CD14-positive monocyte (primary cell): ENCODE data around the gene ZNHIT3. TPM values are rescaled to one million over a fixed set of nuclear protein-coding genes. Genes with fewer than 3 reads are reported as not detected.
A peak's percentile ranks its signal among the peaks of the same experiment; 100 is the strongest.

ENCODE experiments used
- DNase-seq, 3 donors: peaks; one replicate each; pipeline ENCODE4 v3.0.0-alpha.2; 2011 to 2022
- H2AFZ ChIP-seq: 2 replicates; pipeline ENCODE4 v1.6.0; 2012; ENCODE audit warnings: mild to moderate bottlenecking, low read depth, low read length, inconsistent platforms; ENCODE audit not compliant: insufficient read depth, poor library complexity, severe bottlenecking
- H3K27ac ChIP-seq, 2 donors: 1 replicate in 1 of 2; 2 replicates in 1 of 2; pipeline ENCODE4 v1.5.1; 2012 to 2013; ENCODE audit warnings: low read length in 2 of 2, control low read depth in 1 of 2, inconsistent platforms in 1 of 2, low read depth in 1 of 2, mild to moderate bottlenecking in 1 of 2
- H3K27me3 ChIP-seq, 2 donors: one replicate each; pipeline versions ENCODE4 v1.6.0 to v1.6.1; 2011 to 2013; ENCODE audit warnings: low read length in 2 of 2; ENCODE audit not compliant: control insufficient read depth in 2 of 2, insufficient read depth in 2 of 2
- H3K36me3 ChIP-seq, 2 donors: replicated peaks in 1 of 2; 1 replicate in 1 of 2; 2 replicates in 1 of 2; pipeline versions ENCODE4 v1.5.1 to v1.6.1; 2012 to 2013; ENCODE audit warnings: low read length in 2 of 2, control low read depth in 1 of 2, inconsistent platforms in 1 of 2, mild to moderate bottlenecking in 1 of 2; ENCODE audit not compliant: insufficient read depth in 2 of 2, control insufficient read depth in 1 of 2
- H3K4me1 ChIP-seq, 2 donors: 1 replicate in 1 of 2; 2 replicates in 1 of 2; pipeline versions ENCODE4 v1.5.1 to v1.6.1; 2012 to 2013; ENCODE audit warnings: low read length in 2 of 2, control low read depth in 1 of 2, inconsistent platforms in 1 of 2, mild to moderate bottlenecking in 1 of 2, moderate library complexity in 1 of 2; ENCODE audit not compliant: insufficient read depth in 2 of 2, control insufficient read depth in 1 of 2
- H3K4me2 ChIP-seq: replicated peaks from 2 replicates; pipeline ENCODE3; 2012; ENCODE audit warnings: low read length, moderate library complexity, mild to moderate bottlenecking; ENCODE audit not compliant: poor library complexity, severe bottlenecking; ENCODE audit errors: extremely low read depth
- H3K4me3 ChIP-seq, 3 experiments: fragments of 200-600 bp in 1 of 3; sonication (generic) in 1 of 3; replicated peaks in 1 of 3; 1 replicate in 2 of 3; 2 replicates in 1 of 3; pipeline ENCODE4 v1.5.1; 2011 to 2013; ENCODE audit warnings: low read length in 3 of 3, mild to moderate bottlenecking in 3 of 3, control low read depth in 2 of 3, low read depth in 2 of 3, inconsistent platforms in 1 of 3, moderate library complexity in 1 of 3
- H3K79me2 ChIP-seq: 2 replicates; pipeline ENCODE4 v1.6.0; 2012; ENCODE audit warnings: mild to moderate bottlenecking, control low read depth, inconsistent platforms, low read length, moderate library complexity; ENCODE audit not compliant: insufficient read depth
- H3K9ac ChIP-seq: 2 replicates; pipeline ENCODE4 v1.6.0; 2017; ENCODE audit warnings: low read length, mild to moderate bottlenecking; ENCODE audit not compliant: insufficient read depth, poor library complexity, severe bottlenecking
- H3K9me3 ChIP-seq, 2 donors: replicated peaks in 1 of 2; 1 replicate in 1 of 2; 2 replicates in 1 of 2; pipeline versions ENCODE4 v1.5.1 to v1.6.1; 2012 to 2013; ENCODE audit warnings: low read length in 2 of 2, control low read depth in 1 of 2; ENCODE audit not compliant: control insufficient read depth in 1 of 2, insufficient read depth in 1 of 2
- H4K20me1 ChIP-seq: 2 replicates; pipeline ENCODE4 v1.6.0; 2012; ENCODE audit warnings: mild to moderate bottlenecking, low read length, control low read depth, moderate library complexity; ENCODE audit not compliant: insufficient read depth
- H3K27ac Mint-ChIP-seq, 7 donors: one replicate each; pipeline ENCODE4 v1.8.0; 2020; ENCODE audit warnings: mild to moderate bottlenecking in 7 of 7, mixed read lengths in 7 of 7, moderate library complexity in 6 of 7, inconsistent platforms in 2 of 7
- H3K27me3 Mint-ChIP-seq, 3 donors: one replicate each; pipeline ENCODE4 v1.8.0; 2021 to 2022; ENCODE audit warnings: low read depth in 3 of 3, mild to moderate bottlenecking in 3 of 3, mixed read lengths in 3 of 3, moderate library complexity in 3 of 3, inconsistent platforms in 1 of 3
- H3K36me3 Mint-ChIP-seq, 2 donors: one replicate each; pipeline ENCODE4 v1.8.0; 2020; ENCODE audit warnings: mixed read lengths in 2 of 2, inconsistent platforms in 1 of 2, mild to moderate bottlenecking in 1 of 2
- H3K4me1 Mint-ChIP-seq: one replicate; pipeline ENCODE4 v1.8.0; 2020; ENCODE audit warnings: mild to moderate bottlenecking, mixed read lengths
- H3K4me3 Mint-ChIP-seq, 2 donors: one replicate each; pipeline ENCODE4 v1.8.0; 2020; ENCODE audit warnings: mild to moderate bottlenecking in 2 of 2, mixed read lengths in 2 of 2, moderate library complexity in 1 of 2
- H3K9me3 Mint-ChIP-seq, 7 donors: one replicate each; pipeline ENCODE4 v1.8.0; 2020 to 2022; ENCODE audit warnings: mixed read lengths in 7 of 7, mild to moderate bottlenecking in 6 of 7, moderate library complexity in 6 of 7, inconsistent platforms in 2 of 7
- CTCF ChIP-seq: fragments of 200-600 bp; IDR thresholded peaks from one replicate; pipeline ENCODE4 v1.8.0; 2022; ENCODE audit warnings: antibody characterized with exemption, mild to moderate bottlenecking
- WGBS: methylation state at CpG from one replicate; pipeline ENCODE4 v1.1.5; 2013; ENCODE audit warnings: missing lambda C conversion rate; ENCODE audit not compliant: insufficient coverage; 5-methylcytosine and 5-hydroxymethylcytosine counted together
- intact Hi-C, 2 donors: fragments of 100-400 bp; cut with micrococcal nuclease; formaldehyde crosslinking; loops; one replicate each; pipeline versions ENCODE4 v1.15.0 to v1.15.1; 2023
- polyA plus RNA-seq, 3 donors: library from polyadenylated mRNA; depleted of rRNA in 1 of 3; unstranded in 2 of 3; stranded (reverse) in 1 of 3; fragments of 300-500 nt in 2 of 3; fragments of >200 nt in 1 of 3; fragmentation: Illumina TruSeq in 2 of 3; gene quantifications; 1 replicate in 2 of 3; 2 replicates in 1 of 3; pipeline ENCODE4 v1.2.3, GENCODE V29; 2012 to 2021

The ZNHIT3 gene
- polyA plus RNA-seq, 3 donors, result 27.6 to 70.4 (median 63.5) TPM

- no peaks in the 10 kb centered on the region for H3K9me3 ChIP-seq
- peaks cover 16% of the 10 kb centered on the region for H3K79me2 ChIP-seq
- H3K9ac ChIP-seq, result no peak overlapping the region
- peaks cover 25% of the 10 kb centered on the region for H3K4me1 Mint-ChIP-seq
- no peak overlapping the region for H3K4me3 ChIP-seq
- H3K9me3 Mint-ChIP-seq, result no peaks in the 10 kb centered on the region
- no peak overlapping the region for H3K27ac ChIP-seq
- H3K27me3 Mint-ChIP-seq, result peaks cover 0 to 2% (median 0%) of the 10 kb centered on the region in 3 donors
- DNase-seq, result no peak
- H3K36me3 ChIP-seq, result peaks cover 18 to 38% of the 10 kb centered on the region in 2 donors
- H2AFZ ChIP-seq, result no peak overlapping the region
- no peaks in the 10 kb centered on the region for H4K20me1 ChIP-seq
- TF ChIP-seq CTCF, result no peak
- WGBS, result no CpG with 5 or more reads among the region's 2 CpGs
- H3K27me3 ChIP-seq, result no peaks in the 10 kb centered on the region
- intact Hi-C loops, result loop anchor here (5.0 kb wide), 2 partner anchors 40 to 45 kb away; partner anchors contain the start of gene ZNHIT3 (in 1 of the 2)
- peak overlapping the region in 1 of 7 donors; percentile 6 for H3K27ac Mint-ChIP-seq
- no peak overlapping the region for H3K4me3 Mint-ChIP-seq
- H3K4me2 ChIP-seq, result no peak overlapping the region
- H3K36me3 Mint-ChIP-seq, result peaks cover 27 to 33% of the 10 kb centered on the region in 2 donors
- peaks cover 15 to 27% of the 10 kb centered on the region in 2 donors for H3K4me1 ChIP-seq
Measured at GRCh38 chr17:36532435-36532975, 46.0 kb downstream of the ZNHIT3 start.

GRCh38 chr17:36533935-36534839 lies 47.7 kb downstream of the ZNHIT3 start:
- H3K4me2 ChIP-seq, result peak overlapping the region; percentile 97
- H4K20me1 ChIP-seq, result no peaks in the 10 kb centered on the region
- WGBS, result 10% methylated on average over 34 of the region's 48 CpGs
- Mint-ChIP-seq H3K27ac (peak overlapping the region; percentile 94 to 99 (median 98)), H3K4me1 (peaks cover 22% of the 10 kb centered on the region), H3K9me3 (no peaks in the 10 kb centered on the region), H3K27me3 (peaks cover 0 to 2% (median 0%) of the 10 kb centered on the region in 3 donors), H3K4me3 (peak overlapping the region; percentile 95 to 96), H3K36me3 (peaks cover 20 to 22% of the 10 kb centered on the region in 2 donors)
- peak; percentile 33 for TF ChIP-seq CTCF
- H3K36me3 ChIP-seq, result peaks cover 10 to 31% of the 10 kb centered on the region in 2 donors
- H3K4me1 ChIP-seq, result peaks cover 15 to 23% of the 10 kb centered on the region in 2 donors
- H3K9me3 ChIP-seq, result no peaks in the 10 kb centered on the region
- H3K27me3 ChIP-seq, result no peaks in the 10 kb centered on the region
- H2AFZ ChIP-seq, result peak overlapping the region; percentile 98
- intact Hi-C loops, result loop anchor here (5.0 kb wide), 2 partner anchors 42 to 47 kb away; partner anchors contain the start of gene ZNHIT3 (in 1 of the 2)
- DNase-seq, result peak in 1 of 3 donors; percentile 7
- peak overlapping the region; percentile 94 for H3K9ac ChIP-seq
- peak overlapping the region; percentile 71 to 99 (median 97) for H3K4me3 ChIP-seq
- H3K79me2 ChIP-seq, result peaks cover 24% of the 10 kb centered on the region
- peak overlapping the region; percentile 97 to 98 for H3K27ac ChIP-seq
